ENCODE measurements around the gene RAB42.
"Not testable (repeated sequence)": the region's sequence is repeated elsewhere in the genome, so short reads cannot be mapped to it uniquely, and the experiment has no call there.

RAB42 gene

GRCh38 chr1:28591708-28592320 is at the start of gene RAB42:
Gene RAB42 (plus strand): TSS chr1:28592265. CDS start chr1:28592512, 247 bp downstream.
- H3K27ac Mint-ChIP-seq = no peak within 1 kb of the TSS
- peak within 1 kb of the TSS; percentile 73 for H3K4me3 Mint-ChIP-seq
- H3K9me3 Mint-ChIP-seq = no peaks in the 10 kb centered on the region
- H3K36me3 Mint-ChIP-seq (ENCODE audit: low read depth) = no peaks in the 10 kb centered on the region
- H3K4me1 Mint-ChIP-seq (ENCODE audit: low read depth) = peaks cover 4% of the 10 kb centered on the region
- peaks cover 11% of the 10 kb centered on the region for H3K27me3 Mint-ChIP-seq (ENCODE audit: low read depth)

- Mint-ChIP-seq H3K4me1 (ENCODE audit: low read depth) (no peaks in the 10 kb centered on the region), H3K27me3 (ENCODE audit: low read depth) (no peaks in the 10 kb centered on the region), H3K36me3 (ENCODE audit: low read depth) (no peaks in the 10 kb centered on the region), H3K27ac (no peak overlapping the region), H3K9me3 (no peaks in the 10 kb centered on the region), H3K4me3 (no peak overlapping the region)
Measured at GRCh38 chr1:28545246-28545628, 46.8 kb upstream of the RAB42 start.

- peaks cover 5% of the 10 kb centered on the region for H3K4me1 Mint-ChIP-seq (ENCODE audit: low read depth)
- H3K27me3 Mint-ChIP-seq (ENCODE audit: low read depth) = no peaks in the 10 kb centered on the region
- H3K36me3 Mint-ChIP-seq (ENCODE audit: low read depth) = no peaks in the 10 kb centered on the region
- no peak overlapping the region for H3K4me3 Mint-ChIP-seq
- no peaks in the 10 kb centered on the region for H3K9me3 Mint-ChIP-seq
- H3K27ac Mint-ChIP-seq = no peak overlapping the region
Measured at GRCh38 chr1:28548318-28548717, 43.7 kb upstream of the RAB42 start.

GRCh38 chr1:28551381-28551780 is 40.7 kb upstream of the RAB42 start:
- no peak overlapping the region for H3K4me3 Mint-ChIP-seq
- H3K27me3 Mint-ChIP-seq (ENCODE audit: low read depth) = no peaks in the 10 kb centered on the region
- peaks cover 15% of the 10 kb centered on the region for H3K4me1 Mint-ChIP-seq (ENCODE audit: low read depth)
- peaks cover 11% of the 10 kb centered on the region for H3K36me3 Mint-ChIP-seq (ENCODE audit: low read depth)
- peak overlapping the region; percentile 15 for H3K27ac Mint-ChIP-seq
- H3K9me3 Mint-ChIP-seq = no peaks in the 10 kb centered on the region

- H3K27ac Mint-ChIP-seq = peak within 1 kb of the TSS; percentile 99
- no peaks in the 10 kb centered on the region for H3K27me3 Mint-ChIP-seq (ENCODE audit: low read depth)
- peaks cover 17% of the 10 kb centered on the region for H3K36me3 Mint-ChIP-seq (ENCODE audit: low read depth)
- H3K4me1 Mint-ChIP-seq (ENCODE audit: low read depth) = peaks cover 15% of the 10 kb centered on the region
- no peaks in the 10 kb centered on the region for H3K9me3 Mint-ChIP-seq
- peak within 1 kb of the TSS; percentile 99 for H3K4me3 Mint-ChIP-seq
Measured at GRCh38 chr1:28552758-28553663, 39.1 kb upstream of the RAB42 start, which contains the start of gene TRNAU1AP. Gene TRNAU1AP (plus strand): TSS chr1:28553085. CDS start chr1:28553111, 26 bp downstream.

- H3K27ac Mint-ChIP-seq = no peak overlapping the region
- no peaks in the 10 kb centered on the region for H3K9me3 Mint-ChIP-seq
- no peak overlapping the region for H3K4me3 Mint-ChIP-seq
- no peaks in the 10 kb centered on the region for H3K4me1 Mint-ChIP-seq (ENCODE audit: low read depth)
- peaks cover 35% of the 10 kb centered on the region for H3K36me3 Mint-ChIP-seq (ENCODE audit: low read depth)
- H3K27me3 Mint-ChIP-seq (ENCODE audit: low read depth) = no peaks in the 10 kb centered on the region
Measured at GRCh38 chr1:28560886-28561285, 31.2 kb upstream of the RAB42 start.

GRCh38 chr1:28564310-28564709 is 27.8 kb upstream of the RAB42 start:
- peaks cover 5% of the 10 kb centered on the region for H3K4me1 Mint-ChIP-seq (ENCODE audit: low read depth)
- H3K36me3 Mint-ChIP-seq (ENCODE audit: low read depth) = peaks cover 44% of the 10 kb centered on the region
- H3K4me3 Mint-ChIP-seq = no peak overlapping the region
- H3K27ac Mint-ChIP-seq = no peak overlapping the region
- no peaks in the 10 kb centered on the region for H3K9me3 Mint-ChIP-seq
- H3K27me3 Mint-ChIP-seq (ENCODE audit: low read depth) = no peaks in the 10 kb centered on the region

GRCh38 chr1:28565040-28565439 is 27.0 kb upstream of the RAB42 start:
- peaks cover 5% of the 10 kb centered on the region for H3K4me1 Mint-ChIP-seq (ENCODE audit: low read depth)
- no peak overlapping the region for H3K4me3 Mint-ChIP-seq
- H3K36me3 Mint-ChIP-seq (ENCODE audit: low read depth) = peaks cover 40% of the 10 kb centered on the region
- H3K27ac Mint-ChIP-seq = no peak overlapping the region
- no peaks in the 10 kb centered on the region for H3K27me3 Mint-ChIP-seq (ENCODE audit: low read depth)
- no peaks in the 10 kb centered on the region for H3K9me3 Mint-ChIP-seq

GRCh38 chr1:28565726-28566125 is 26.3 kb upstream of the RAB42 start:
- peaks cover 5% of the 10 kb centered on the region for H3K4me1 Mint-ChIP-seq (ENCODE audit: low read depth)
- H3K4me3 Mint-ChIP-seq = no peak overlapping the region
- no peaks in the 10 kb centered on the region for H3K27me3 Mint-ChIP-seq (ENCODE audit: low read depth)
- H3K36me3 Mint-ChIP-seq (ENCODE audit: low read depth) = peaks cover 37% of the 10 kb centered on the region
- H3K9me3 Mint-ChIP-seq = no peaks in the 10 kb centered on the region
- H3K27ac Mint-ChIP-seq = no peak overlapping the region

- Mint-ChIP-seq H3K4me1 (ENCODE audit: low read depth) (peaks cover 5% of the 10 kb centered on the region), H3K36me3 (ENCODE audit: low read depth) (peaks cover 39% of the 10 kb centered on the region), H3K27me3 (ENCODE audit: low read depth) (no peaks in the 10 kb centered on the region), H3K9me3 (no peaks in the 10 kb centered on the region), H3K27ac (no peak overlapping the region), H3K4me3 (no peak overlapping the region)
Measured at GRCh38 chr1:28566931-28567330, 25.1 kb upstream of the RAB42 start.

GRCh38 chr1:28571911-28572310 is 20.2 kb upstream of the RAB42 start:
- no peaks in the 10 kb centered on the region for H3K9me3 Mint-ChIP-seq
- H3K4me3 Mint-ChIP-seq = no peak overlapping the region
- H3K36me3 Mint-ChIP-seq (ENCODE audit: low read depth) = peaks cover 27% of the 10 kb centered on the region
- peak overlapping the region; percentile 34 for H3K27ac Mint-ChIP-seq
- no peaks in the 10 kb centered on the region for H3K27me3 Mint-ChIP-seq (ENCODE audit: low read depth)
- H3K4me1 Mint-ChIP-seq (ENCODE audit: low read depth) = peaks cover 5% of the 10 kb centered on the region

- not testable (repeated sequence) for H3K9me3 Mint-ChIP-seq; H3K4me3 Mint-ChIP-seq; H3K27me3 Mint-ChIP-seq (ENCODE audit: low read depth); H3K4me1 Mint-ChIP-seq (ENCODE audit: low read depth); H3K27ac Mint-ChIP-seq
- peaks cover 30% of the 10 kb centered on the region for H3K36me3 Mint-ChIP-seq (ENCODE audit: low read depth)
Measured at GRCh38 chr1:28572891-28573290, 19.2 kb upstream of the RAB42 start.

GRCh38 chr1:28573564-28573963 is 18.5 kb upstream of the RAB42 start:
- no peak overlapping the region for H3K27ac Mint-ChIP-seq
- peaks cover 30% of the 10 kb centered on the region for H3K36me3 Mint-ChIP-seq (ENCODE audit: low read depth)
- H3K9me3 Mint-ChIP-seq = no peaks in the 10 kb centered on the region
- no peak overlapping the region for H3K4me3 Mint-ChIP-seq
- H3K27me3 Mint-ChIP-seq (ENCODE audit: low read depth) = no peaks in the 10 kb centered on the region
- H3K4me1 Mint-ChIP-seq (ENCODE audit: low read depth) = peaks cover 9% of the 10 kb centered on the region

- H3K27me3 Mint-ChIP-seq (ENCODE audit: low read depth) = no peaks in the 10 kb centered on the region
- H3K9me3 Mint-ChIP-seq = no peaks in the 10 kb centered on the region
- peak overlapping the region; percentile 43 for H3K27ac Mint-ChIP-seq
- H3K36me3 Mint-ChIP-seq (ENCODE audit: low read depth) = peaks cover 45% of the 10 kb centered on the region
- no peak overlapping the region for H3K4me3 Mint-ChIP-seq
- H3K4me1 Mint-ChIP-seq (ENCODE audit: low read depth) = peaks cover 22% of the 10 kb centered on the region
Measured at GRCh38 chr1:28577052-28577678, 14.9 kb upstream of the RAB42 start.

Measured in T-helper 1 cell treated with Interleukin-12 subunit alpha and Interleukin-12 subunit beta and Interleukin-4 antibody, amounts not matched to agents 30 μg/mL and 1 μg/mL, for 36 hours (primary cell).